OCI-LY1 (cell line): ENCODE measurements around the gene DLG1.
A peak's percentile ranks its signal among the peaks of the same experiment; 100 is the strongest.

Experiments used
- H2AFZ ChIP-seq: fragments of 200-600 bp; sonication (generic), shearing (Covaris generic); 2 replicates; pipeline ENCODE4 v1.6.0; 2014; ENCODE audit warnings: antibody characterized with exemption, mild to moderate bottlenecking, low read length
- H3F3A ChIP-seq: fragments of 200-600 bp; sonication (generic), shearing (Covaris generic); 2 replicates; pipeline ENCODE4 v1.6.0; 2014; ENCODE audit warnings: mild to moderate bottlenecking, antibody characterized with exemption, low read length, moderate library complexity; ENCODE audit not compliant: insufficient read depth
- H3K27ac ChIP-seq: fragments of 200-600 bp; sonication (generic); 2 replicates; pipeline ENCODE4 v1.5.1; 2014; ENCODE audit warnings: low read length, mixed run types, mild to moderate bottlenecking, low read depth; ENCODE audit not compliant: poor library complexity, severe bottlenecking
- H3K27me3 ChIP-seq: fragments of 200-600 bp; sonication (generic); 2 replicates; pipeline ENCODE4 v1.6.0; 2014; ENCODE audit warnings: antibody characterized with exemption, mild to moderate bottlenecking, low read length, moderate library complexity; ENCODE audit not compliant: insufficient read depth
- H3K36me3 ChIP-seq: fragments of 200-600 bp; sonication (generic); 2 replicates; pipeline ENCODE4 v1.6.1; 2014; ENCODE audit warnings: mild to moderate bottlenecking, antibody characterized with exemption, low read length, moderate library complexity, mixed read lengths; ENCODE audit not compliant: insufficient read depth
- H3K4me1 ChIP-seq: fragments of 200-600 bp; sonication (generic); 2 replicates; pipeline ENCODE4 v1.5.1; 2014; ENCODE audit warnings: mild to moderate bottlenecking, low read length, moderate library complexity; ENCODE audit not compliant: insufficient read depth, severe bottlenecking
- H3K4me2 ChIP-seq: fragments of 200-600 bp; sonication (generic), shearing (Covaris generic); 2 replicates; pipeline ENCODE4 v1.6.1; 2014; ENCODE audit warnings: low read length
- H3K4me3 ChIP-seq: fragments of 200-600 bp; sonication (generic); 2 replicates; pipeline ENCODE4 v1.5.1; 2014; ENCODE audit warnings: low read length, low read depth, mild to moderate bottlenecking, mixed read lengths; ENCODE audit not compliant: poor library complexity, severe bottlenecking
- H3K79me2 ChIP-seq: fragments of 200-600 bp; shearing (Covaris generic); 2 replicates; pipeline ENCODE4 v1.6.1; 2016; ENCODE audit warnings: mixed run types, low read length, mixed read lengths; ENCODE audit not compliant: insufficient read depth
- H3K9ac ChIP-seq: fragments of 200-600 bp; sonication (generic), shearing (Covaris generic); 2 replicates; pipeline ENCODE4 v1.6.1; 2014; ENCODE audit warnings: mild to moderate bottlenecking, low read length, mixed read lengths
- H3K9me2 ChIP-seq: fragments of 200-600 bp; sonication (generic), shearing (Covaris generic); 2 replicates; pipeline ENCODE4 v1.6.1; 2014; ENCODE audit warnings: low read depth, mild to moderate bottlenecking, low read length, mixed read lengths
- H3K9me3 ChIP-seq: fragments of 200-600 bp; shearing (Covaris generic); 2 replicates; pipeline ENCODE4 v1.6.1; 2014; ENCODE audit warnings: low read length, mixed read lengths
- H4K20me1 ChIP-seq: fragments of 200-600 bp; sonication (generic), shearing (Covaris generic); 2 replicates; pipeline ENCODE4 v1.6.0; 2016; ENCODE audit warnings: mild to moderate bottlenecking, low read length; ENCODE audit not compliant: insufficient read depth
- EZH2 ChIP-seq: fragments of 200-600 bp; sonication (generic), shearing (Covaris generic); IDR thresholded peaks from 2 replicates; pipeline ENCODE4 v1.8.0; 2017; ENCODE audit warnings: borderline replicate concordance, mixed run types, mild to moderate bottlenecking, antibody characterized with exemption, low read length, moderate library complexity, mixed read lengths
- TF ChIP-seq, protein P1 (sequence below): fragments of 200-600 bp; sonication (generic), shearing (Covaris generic); IDR thresholded peaks from 2 replicates; pipeline ENCODE4 v1.5.1; 2017; ENCODE audit warnings: mild to moderate bottlenecking, antibody characterized with exemption, low read length, moderate library complexity, mixed read lengths

DLG1 gene

DNA sequence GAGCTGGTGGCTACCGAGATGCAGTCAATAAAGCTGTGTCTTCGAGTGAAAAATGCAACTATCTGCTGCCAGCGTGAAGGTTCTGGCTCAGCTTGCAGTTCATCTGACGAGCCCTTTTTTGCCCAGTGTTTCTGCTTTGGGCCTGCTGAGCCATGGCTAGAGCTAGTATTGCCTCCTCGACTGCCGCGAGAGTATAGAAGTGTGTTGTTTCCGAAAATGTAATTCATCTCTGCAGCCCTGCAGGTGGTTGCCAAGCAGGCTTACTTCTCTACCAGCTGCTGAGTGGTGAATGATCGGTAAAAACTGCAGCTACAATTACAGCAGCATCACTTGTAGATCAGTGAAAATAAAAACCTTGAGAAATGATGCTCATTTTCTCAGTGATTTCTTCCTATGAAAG lies 114.8 kb downstream of the DLG1 start:
- H3K9me2 ChIP-seq, result no peaks in the 10 kb centered on the region
- H3K27me3 ChIP-seq, result no peaks in the 10 kb centered on the region
- H3K9ac ChIP-seq, result peak overlapping the region; percentile 47
- H3K9me3 ChIP-seq, result no peaks in the 10 kb centered on the region
- TF ChIP-seq, protein P1, sequence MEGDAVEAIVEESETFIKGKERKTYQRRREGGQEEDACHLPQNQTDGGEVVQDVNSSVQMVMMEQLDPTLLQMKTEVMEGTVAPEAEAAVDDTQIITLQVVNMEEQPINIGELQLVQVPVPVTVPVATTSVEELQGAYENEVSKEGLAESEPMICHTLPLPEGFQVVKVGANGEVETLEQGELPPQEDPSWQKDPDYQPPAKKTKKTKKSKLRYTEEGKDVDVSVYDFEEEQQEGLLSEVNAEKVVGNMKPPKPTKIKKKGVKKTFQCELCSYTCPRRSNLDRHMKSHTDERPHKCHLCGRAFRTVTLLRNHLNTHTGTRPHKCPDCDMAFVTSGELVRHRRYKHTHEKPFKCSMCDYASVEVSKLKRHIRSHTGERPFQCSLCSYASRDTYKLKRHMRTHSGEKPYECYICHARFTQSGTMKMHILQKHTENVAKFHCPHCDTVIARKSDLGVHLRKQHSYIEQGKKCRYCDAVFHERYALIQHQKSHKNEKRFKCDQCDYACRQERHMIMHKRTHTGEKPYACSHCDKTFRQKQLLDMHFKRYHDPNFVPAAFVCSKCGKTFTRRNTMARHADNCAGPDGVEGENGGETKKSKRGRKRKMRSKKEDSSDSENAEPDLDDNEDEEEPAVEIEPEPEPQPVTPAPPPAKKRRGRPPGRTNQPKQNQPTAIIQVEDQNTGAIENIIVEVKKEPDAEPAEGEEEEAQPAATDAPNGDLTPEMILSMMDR, result no peak
- no peak for TF ChIP-seq EZH2
- no peak overlapping the region for H2AFZ ChIP-seq
- peak overlapping the region; percentile 6 for H3K4me3 ChIP-seq
- H3F3A ChIP-seq, result no peaks in the 10 kb centered on the region
- peak overlapping the region; percentile 50 for H3K4me2 ChIP-seq
- H3K36me3 ChIP-seq, result no peaks in the 10 kb centered on the region
- peaks cover 12% of the 10 kb centered on the region; the same call in 1 of the 2 replicates for H3K79me2 ChIP-seq
- H4K20me1 ChIP-seq, result no peaks in the 10 kb centered on the region
- peak overlapping the region; percentile 73 for H3K27ac ChIP-seq
- peaks cover 35% of the 10 kb centered on the region for H3K4me1 ChIP-seq

DNA sequence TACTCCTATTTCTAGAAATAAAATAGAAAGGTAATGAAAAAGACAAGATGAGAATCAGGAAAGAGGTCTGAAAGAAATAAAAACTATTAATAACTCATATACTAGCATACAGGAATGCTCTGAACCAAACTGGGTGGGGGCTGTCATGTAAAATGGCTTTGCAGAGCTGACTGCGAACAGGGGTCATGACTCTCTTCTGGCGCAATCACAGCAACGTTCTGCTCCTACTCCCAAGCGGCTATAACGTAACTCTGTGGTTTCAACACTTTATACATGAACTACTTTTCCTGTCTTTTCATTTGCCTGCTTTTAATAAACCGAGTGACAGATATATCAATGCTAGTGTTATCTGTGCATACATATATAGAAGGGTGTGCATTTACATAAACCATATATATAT lies 116.7 kb downstream of the DLG1 start:
- no peaks in the 10 kb centered on the region for H4K20me1 ChIP-seq
- no peak for TF ChIP-seq EZH2
- TF ChIP-seq, protein P1, result no peak
- no peaks in the 10 kb centered on the region for H3K9me2 ChIP-seq
- no peak overlapping the region for H3K27ac ChIP-seq
- H2AFZ ChIP-seq, result no peak overlapping the region
- H3K4me2 ChIP-seq, result peak overlapping the region; percentile 24
- no peaks in the 10 kb centered on the region for H3K27me3 ChIP-seq
- H3K9me3 ChIP-seq, result no peaks in the 10 kb centered on the region
- no peak overlapping the region for H3K4me3 ChIP-seq
- H3K9ac ChIP-seq, result no peak overlapping the region
- H3K36me3 ChIP-seq, result peaks cover 6% of the 10 kb centered on the region; the same call in 1 of the 2 replicates
- peaks cover 43% of the 10 kb centered on the region for H3K4me1 ChIP-seq
- no peaks in the 10 kb centered on the region for H3F3A ChIP-seq
- peaks cover 12% of the 10 kb centered on the region; the same call in 1 of the 2 replicates for H3K79me2 ChIP-seq

DNA sequence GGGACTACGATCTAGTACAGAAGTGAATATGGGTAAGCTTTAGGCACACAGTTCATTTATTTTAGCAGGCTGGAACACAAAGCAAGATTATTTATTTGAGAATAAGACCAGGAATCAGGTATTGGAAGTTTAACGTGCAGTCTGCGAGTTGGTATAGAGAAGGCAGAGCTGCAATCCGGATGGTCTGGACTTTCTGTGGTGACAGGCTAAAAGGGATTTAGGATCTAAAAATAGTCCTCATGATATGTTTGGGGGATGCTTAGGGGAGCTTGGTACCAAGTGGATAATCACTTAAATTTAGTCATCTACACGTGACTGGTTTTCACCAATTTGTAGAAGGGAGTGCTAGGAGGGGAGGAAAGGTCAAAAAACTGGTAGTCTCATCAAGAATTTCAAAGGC lies 119.4 kb downstream of the DLG1 start:
- no peaks in the 10 kb centered on the region for H3K9me3 ChIP-seq
- H3K79me2 ChIP-seq, result peaks cover 19% of the 10 kb centered on the region; the same call in 1 of the 2 replicates
- H3K4me1 ChIP-seq, result peaks cover 62% of the 10 kb centered on the region
- H3K9ac ChIP-seq, result no peak overlapping the region
- no peak overlapping the region for H3K4me2 ChIP-seq
- H3K9me2 ChIP-seq, result no peaks in the 10 kb centered on the region
- no peak overlapping the region for H2AFZ ChIP-seq
- no peaks in the 10 kb centered on the region for H3K27me3 ChIP-seq
- H4K20me1 ChIP-seq, result no peaks in the 10 kb centered on the region
- peaks cover 11% of the 10 kb centered on the region for H3K36me3 ChIP-seq
- H3F3A ChIP-seq, result no peaks in the 10 kb centered on the region
- TF ChIP-seq, protein P1, result no peak
- no peak for TF ChIP-seq EZH2
- H3K27ac ChIP-seq, result no peak overlapping the region
- no peak overlapping the region for H3K4me3 ChIP-seq
